HG03521 (cell line): ENCODE data around the gene TPRKB.
"Not testable (repeated sequence)": the region's sequence is repeated elsewhere in the genome, so short reads cannot be mapped to it uniquely, and the experiment has no call there.

Experiments used
- ATAC-seq: cut with Tn5 transposase; IDR thresholded peaks from one replicate; pipeline ENCODE4 v1.9.1; 2021; ENCODE audit warnings: mild to moderate bottlenecking, moderate library complexity; ENCODE audit not compliant: unreplicated experiment

TPRKB gene

GRCh38 chr2:73700661-73701447, 36.3 kb downstream of the TPRKB start:
- no peak for ATAC-seq

- ATAC-seq = no peak
Measured at GRCh38 chr2:73700131-73700611, 37.0 kb downstream of the TPRKB start.

GRCh38 chr2:73699437-73699836, 37.7 kb downstream of the TPRKB start:
- ATAC-seq = no peak

GRCh38 chr2:73698101-73698500, 39.0 kb downstream of the TPRKB start:
- no peak for ATAC-seq

- no peak for ATAC-seq
Measured at GRCh38 chr2:73697606-73698005, 39.5 kb downstream of the TPRKB start.

GRCh38 chr2:73696985-73697384, 40.2 kb downstream of the TPRKB start:
- not testable (repeated sequence) for ATAC-seq

GRCh38 chr2:73696521-73696920, 40.6 kb downstream of the TPRKB start:
- ATAC-seq = not testable (repeated sequence)

GRCh38 chr2:73690372-73691088, 46.6 kb downstream of the TPRKB start:
- peak; percentile 70 for ATAC-seq

GRCh38 chr2:73688494-73688893, 48.7 kb downstream of the TPRKB start:
- not testable (repeated sequence) for ATAC-seq

GRCh38 chr2:73685764-73686438, 51.2 kb downstream of the TPRKB start:
- no peak for ATAC-seq

- ATAC-seq = not testable (repeated sequence)
Measured at GRCh38 chr2:73684905-73685304, 52.2 kb downstream of the TPRKB start.

GRCh38 chr2:73684325-73684724, 52.8 kb downstream of the TPRKB start:
- not testable (repeated sequence) for ATAC-seq

- ATAC-seq = not testable (repeated sequence)
Measured at GRCh38 chr2:73679951-73680571, 57.1 kb downstream of the TPRKB start.
